ENCODE measurements around the gene HOXD10.
A peak's percentile ranks its signal among the peaks of the same experiment; 100 is the strongest.

Gene HOXD10

GRCh38 chr2:176106581-176107539 lies 9.7 kb upstream of the HOXD10 start, which contains the start of gene HOXD11:
TSS of gene HOXD11 (plus strand) at chr2:176107280. CDS start at chr2:176107356, 76 bp downstream.
- H3K9me3 ChIP-seq (ENCODE audit: control insufficient read depth in 5 of 5, low read length in 5 of 5): no peaks in the 10 kb centered on the region
- H3K9ac ChIP-seq (ENCODE audit: low read length in 5 of 5): no peak within 1 kb of the TSS
- peak within 1 kb of the TSS in 4 of 5 donors; percentile 17 to 57 (median 42) for H3K4me3 ChIP-seq (ENCODE audit: low read depth in 1 of 5, low read length in 5 of 5)
- no peak within 1 kb of the TSS for H3K27ac ChIP-seq (ENCODE audit: low read depth, low read length)
- H3K27me3 ChIP-seq (ENCODE audit: control insufficient read depth in 5 of 5, insufficient read depth in 4 of 5, low read length in 5 of 5): peaks cover 73 to 92% (median 87%) of the 10 kb centered on the region in 5 donors
- H3K4me1 ChIP-seq (ENCODE audit: control insufficient read depth in 5 of 5, insufficient read depth in 5 of 5, low read length in 5 of 5): peaks cover 0 to 44% (median 26%) of the 10 kb centered on the region in 5 donors
- no peaks in the 10 kb centered on the region for H3K36me3 ChIP-seq (ENCODE audit: control insufficient read depth in 5 of 5, insufficient read depth in 5 of 5, low read length in 5 of 5)

GRCh38 chr2:176107731-176108181 lies 8.8 kb upstream of the HOXD10 start:
- H3K27ac ChIP-seq (ENCODE audit: low read depth, low read length): no peak overlapping the region
- no peaks in the 10 kb centered on the region for H3K9me3 ChIP-seq (ENCODE audit: control insufficient read depth in 5 of 5, low read length in 5 of 5)
- H3K4me1 ChIP-seq (ENCODE audit: control insufficient read depth in 5 of 5, insufficient read depth in 5 of 5, low read length in 5 of 5): peaks cover 0 to 44% (median 26%) of the 10 kb centered on the region in 5 donors
- H3K9ac ChIP-seq (ENCODE audit: low read length in 5 of 5): no peak overlapping the region
- H3K36me3 ChIP-seq (ENCODE audit: control insufficient read depth in 5 of 5, insufficient read depth in 5 of 5, low read length in 5 of 5): no peaks in the 10 kb centered on the region
- H3K4me3 ChIP-seq (ENCODE audit: low read depth in 1 of 5, low read length in 5 of 5): no peak overlapping the region
- peaks cover 74 to 92% (median 87%) of the 10 kb centered on the region in 5 donors for H3K27me3 ChIP-seq (ENCODE audit: control insufficient read depth in 5 of 5, insufficient read depth in 4 of 5, low read length in 5 of 5)

- no peaks in the 10 kb centered on the region for H3K36me3 ChIP-seq (ENCODE audit: control insufficient read depth in 5 of 5, insufficient read depth in 5 of 5, low read length in 5 of 5)
- no peaks in the 10 kb centered on the region for H3K9me3 ChIP-seq (ENCODE audit: control insufficient read depth in 5 of 5, low read length in 5 of 5)
- no peak overlapping the region for H3K27ac ChIP-seq (ENCODE audit: low read depth, low read length)
- H3K27me3 ChIP-seq (ENCODE audit: control insufficient read depth in 5 of 5, insufficient read depth in 4 of 5, low read length in 5 of 5): peaks cover 76 to 90% (median 85%) of the 10 kb centered on the region in 5 donors
- H3K4me3 ChIP-seq (ENCODE audit: low read depth in 1 of 5, low read length in 5 of 5): no peak overlapping the region
- peaks cover 0 to 39% (median 21%) of the 10 kb centered on the region in 5 donors for H3K4me1 ChIP-seq (ENCODE audit: control insufficient read depth in 5 of 5, insufficient read depth in 5 of 5, low read length in 5 of 5)
- H3K9ac ChIP-seq (ENCODE audit: low read length in 5 of 5): no peak overlapping the region
These were observed 7.2 kb upstream of the HOXD10 start for GRCh38 chr2:176109192-176109901.

- Histone ChIP-seq H3K9ac (ENCODE audit: low read length in 5 of 5) (no peak overlapping the region), H3K9me3 (ENCODE audit: control insufficient read depth in 5 of 5, low read length in 5 of 5) (no peaks in the 10 kb centered on the region), H3K4me1 (ENCODE audit: control insufficient read depth in 5 of 5, insufficient read depth in 5 of 5, low read length in 5 of 5) (peaks cover 0 to 33% (median 16%) of the 10 kb centered on the region in 5 donors), H3K27me3 (ENCODE audit: control insufficient read depth in 5 of 5, insufficient read depth in 4 of 5, low read length in 5 of 5) (peaks cover 76 to 90% (median 85%) of the 10 kb centered on the region in 5 donors), H3K27ac (ENCODE audit: low read depth, low read length) (no peak overlapping the region), H3K36me3 (ENCODE audit: control insufficient read depth in 5 of 5, insufficient read depth in 5 of 5, low read length in 5 of 5) (no peaks in the 10 kb centered on the region), H3K4me3 (ENCODE audit: low read depth in 1 of 5, low read length in 5 of 5) (no peak overlapping the region)
These were observed 6.6 kb upstream of the HOXD10 start for GRCh38 chr2:176109946-176110345.

- Histone ChIP-seq H3K9ac (ENCODE audit: low read length in 5 of 5) (no peak overlapping the region), H3K4me3 (ENCODE audit: low read depth in 1 of 5, low read length in 5 of 5) (peak overlapping the region in 1 of 5 donors; percentile 22), H3K36me3 (ENCODE audit: control insufficient read depth in 5 of 5, insufficient read depth in 5 of 5, low read length in 5 of 5) (no peaks in the 10 kb centered on the region), H3K9me3 (ENCODE audit: control insufficient read depth in 5 of 5, low read length in 5 of 5) (no peaks in the 10 kb centered on the region), H3K27me3 (ENCODE audit: control insufficient read depth in 5 of 5, insufficient read depth in 4 of 5, low read length in 5 of 5) (peaks cover 73 to 89% (median 82%) of the 10 kb centered on the region in 5 donors), H3K27ac (ENCODE audit: low read depth, low read length) (no peak overlapping the region), H3K4me1 (ENCODE audit: control insufficient read depth in 5 of 5, insufficient read depth in 5 of 5, low read length in 5 of 5) (peaks cover 0 to 29% (median 16%) of the 10 kb centered on the region in 5 donors)
These were observed 5.9 kb upstream of the HOXD10 start for GRCh38 chr2:176110415-176111308.

GRCh38 chr2:176111309-176111663 lies 5.3 kb upstream of the HOXD10 start:
- Histone ChIP-seq H3K4me1 (ENCODE audit: control insufficient read depth in 5 of 5, insufficient read depth in 5 of 5, low read length in 5 of 5) (peaks cover 0 to 30% (median 16%) of the 10 kb centered on the region in 5 donors), H3K9me3 (ENCODE audit: control insufficient read depth in 5 of 5, low read length in 5 of 5) (no peaks in the 10 kb centered on the region), H3K36me3 (ENCODE audit: control insufficient read depth in 5 of 5, insufficient read depth in 5 of 5, low read length in 5 of 5) (no peaks in the 10 kb centered on the region), H3K27ac (ENCODE audit: low read depth, low read length) (no peak overlapping the region), H3K4me3 (ENCODE audit: low read depth in 1 of 5, low read length in 5 of 5) (peak overlapping the region in 1 of 5 donors; percentile 22), H3K27me3 (ENCODE audit: control insufficient read depth in 5 of 5, insufficient read depth in 4 of 5, low read length in 5 of 5) (peaks cover 73 to 89% (median 82%) of the 10 kb centered on the region in 5 donors), H3K9ac (ENCODE audit: low read length in 5 of 5) (no peak overlapping the region)

- H3K4me1 ChIP-seq (ENCODE audit: control insufficient read depth in 5 of 5, insufficient read depth in 5 of 5, low read length in 5 of 5): peaks cover 0 to 28% (median 15%) of the 10 kb centered on the region in 5 donors
- H3K27me3 ChIP-seq (ENCODE audit: control insufficient read depth in 5 of 5, insufficient read depth in 4 of 5, low read length in 5 of 5): peaks cover 73 to 89% (median 84%) of the 10 kb centered on the region in 5 donors
- H3K9ac ChIP-seq (ENCODE audit: low read length in 5 of 5): no peak overlapping the region
- H3K36me3 ChIP-seq (ENCODE audit: control insufficient read depth in 5 of 5, insufficient read depth in 5 of 5, low read length in 5 of 5): no peaks in the 10 kb centered on the region
- no peaks in the 10 kb centered on the region for H3K9me3 ChIP-seq (ENCODE audit: control insufficient read depth in 5 of 5, low read length in 5 of 5)
- no peak overlapping the region for H3K27ac ChIP-seq (ENCODE audit: low read depth, low read length)
- H3K4me3 ChIP-seq (ENCODE audit: low read depth in 1 of 5, low read length in 5 of 5): no peak overlapping the region
These were observed 4.7 kb upstream of the HOXD10 start for GRCh38 chr2:176111846-176112374.

- peaks cover 0 to 23% (median 14%) of the 10 kb centered on the region in 5 donors for H3K4me1 ChIP-seq (ENCODE audit: control insufficient read depth in 5 of 5, insufficient read depth in 5 of 5, low read length in 5 of 5)
- H3K27ac ChIP-seq (ENCODE audit: low read depth, low read length): no peak overlapping the region
- peaks cover 76 to 92% (median 87%) of the 10 kb centered on the region in 5 donors for H3K27me3 ChIP-seq (ENCODE audit: control insufficient read depth in 5 of 5, insufficient read depth in 4 of 5, low read length in 5 of 5)
- H3K4me3 ChIP-seq (ENCODE audit: low read depth in 1 of 5, low read length in 5 of 5): no peak overlapping the region
- H3K9ac ChIP-seq (ENCODE audit: low read length in 5 of 5): no peak overlapping the region
- no peaks in the 10 kb centered on the region for H3K36me3 ChIP-seq (ENCODE audit: control insufficient read depth in 5 of 5, insufficient read depth in 5 of 5, low read length in 5 of 5)
- H3K9me3 ChIP-seq (ENCODE audit: control insufficient read depth in 5 of 5, low read length in 5 of 5): no peaks in the 10 kb centered on the region
These were observed 3.9 kb upstream of the HOXD10 start for GRCh38 chr2:176112375-176113302.
